Astrocyte (in vitro differentiated cells and primary cell): ENCODE data around the gene RRP12. TPM values are rescaled to one million over a fixed set of nuclear protein-coding genes. Genes with fewer than 3 reads are reported as not detected.

Source experiments
- DNase-seq: peaks from one replicate; pipeline ENCODE4 v3.0.0-alpha.2; 2010; ENCODE audit warnings: low read depth
- FAIRE-seq: peaks from 2 replicates; lab custom pipeline; 2011; peaks lifted over from hg19 to GRCh38; lab: Jason Lieb, UNC
- H2AFZ ChIP-seq: 2 replicates; pipeline ENCODE4 v1.6.0; 2012; ENCODE audit warnings: low read depth, low read length, inconsistent platforms
- H3K27ac ChIP-seq: 2 replicates; pipeline ENCODE4 v1.5.1; 2011; ENCODE audit warnings: low read depth, low read length, inconsistent platforms
- H3K27me3 ChIP-seq: 2 replicates; pipeline ENCODE4 v1.6.0; 2011; ENCODE audit warnings: low read length, inconsistent platforms; ENCODE audit not compliant: insufficient read depth
- H3K36me3 ChIP-seq: 2 replicates; pipeline ENCODE4 v1.5.1; 2011; ENCODE audit warnings: low read length, inconsistent platforms; ENCODE audit not compliant: insufficient read depth
- H3K4me1 ChIP-seq: 2 replicates; pipeline ENCODE4 v1.5.1; 2011; ENCODE audit warnings: low read length, inconsistent platforms; ENCODE audit not compliant: insufficient read depth
- H3K4me2 ChIP-seq: 2 replicates; pipeline ENCODE4 v1.6.0; 2012; ENCODE audit warnings: low read length, inconsistent platforms
- H3K4me3 ChIP-seq: 2 replicates; pipeline ENCODE4 v1.5.1; 2011; ENCODE audit warnings: low read depth, mild to moderate bottlenecking, low read length, inconsistent platforms; ENCODE audit not compliant: insufficient read depth
- H3K79me2 ChIP-seq: 2 replicates; pipeline ENCODE4 v1.6.0; 2012; ENCODE audit warnings: mild to moderate bottlenecking, low read length, inconsistent platforms; ENCODE audit not compliant: insufficient read depth
- H3K9ac ChIP-seq: 2 replicates; pipeline ENCODE4 v1.6.0; 2012; ENCODE audit warnings: mild to moderate bottlenecking, low read length, inconsistent platforms
- H3K9me3 ChIP-seq: 2 replicates; pipeline ENCODE4 v1.5.1; 2012; ENCODE audit warnings: low read depth, mild to moderate bottlenecking, low read length, inconsistent platforms; ENCODE audit not compliant: insufficient read depth
- H4K20me1 ChIP-seq: 2 replicates; pipeline ENCODE4 v1.6.0; 2012; ENCODE audit warnings: low read length, inconsistent platforms; ENCODE audit not compliant: insufficient read depth
- H3K27ac Mint-ChIP-seq: one replicate; pipeline ENCODE4 v1.8.0; 2021; ENCODE audit warnings: mild to moderate bottlenecking, mixed read lengths; ENCODE audit not compliant: unreplicated experiment
- H3K27me3 Mint-ChIP-seq: one replicate; pipeline ENCODE4 v1.8.0; 2021; ENCODE audit warnings: low read depth, mixed read lengths; ENCODE audit not compliant: unreplicated experiment
- H3K36me3 Mint-ChIP-seq: one replicate; pipeline ENCODE4 v1.8.0; 2021; ENCODE audit warnings: low read depth, mixed read lengths; ENCODE audit not compliant: unreplicated experiment
- H3K4me1 Mint-ChIP-seq: one replicate; pipeline ENCODE4 v1.8.0; 2021; ENCODE audit warnings: low read depth, mixed read lengths; ENCODE audit not compliant: unreplicated experiment
- H3K4me3 Mint-ChIP-seq: one replicate; pipeline ENCODE4 v1.8.0; 2021; ENCODE audit warnings: mild to moderate bottlenecking, moderate library complexity, mixed read lengths; ENCODE audit not compliant: unreplicated experiment
- H3K9me3 Mint-ChIP-seq: one replicate; pipeline ENCODE4 v1.8.0; 2021; ENCODE audit warnings: mild to moderate bottlenecking, mixed read lengths; ENCODE audit not compliant: unreplicated experiment
- EZH2 ChIP-seq: IDR thresholded peaks from 2 replicates; pipeline ENCODE4 v1.6.1; 2012; ENCODE audit warnings: mild to moderate bottlenecking, low read length, inconsistent platforms; ENCODE audit not compliant: insufficient read depth
- total RNA-seq: library from RNA; stranded (reverse); gene quantifications from 2 replicates; pipeline ENCODE4 v1.2.1, GENCODE V29; 2021
- TF ChIP-seq, protein P1 (sequence below): IDR thresholded peaks from 2 replicates; pipeline ENCODE4 v1.5.1; 2011; ENCODE audit warnings: low read depth, mild to moderate bottlenecking, inconsistent platforms, low read length, moderate library complexity; ENCODE audit not compliant: insufficient read depth

RRP12 gene
- total RNA-seq, 1 donor from 2014 or later: 52.1 TPM

DNA sequence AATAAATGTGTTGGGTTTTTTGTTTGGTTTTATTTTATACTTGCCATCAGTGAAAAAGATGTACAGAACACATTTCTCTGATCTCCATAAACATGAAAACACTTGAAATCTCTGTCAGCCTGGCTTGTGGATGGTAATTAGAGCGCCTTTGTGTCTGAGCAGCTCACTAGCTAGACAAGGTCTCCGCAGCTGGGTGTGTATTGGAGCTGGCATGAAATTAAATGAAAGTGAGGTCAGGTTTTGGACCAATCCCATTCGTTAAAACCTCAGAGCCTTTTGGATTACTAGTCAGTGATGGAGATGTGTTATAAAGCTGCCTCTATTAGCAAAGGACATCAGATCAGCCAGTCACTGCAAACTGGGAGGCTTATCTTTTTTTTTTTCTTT, 79.3 kb downstream of the RRP12 start:
- Histone ChIP-seq H3K27ac (no peak overlapping the region), H3K9ac (no peak overlapping the region), H3K4me1 (peaks cover 8% of the 10 kb centered on the region), H3K36me3 (no peaks in the 10 kb centered on the region), H3K27me3 (peaks cover 29% of the 10 kb centered on the region), H2AFZ (no peak overlapping the region), H3K79me2 (no peaks in the 10 kb centered on the region), H3K4me3 (no peak overlapping the region), H3K9me3 (no peaks in the 10 kb centered on the region), H4K20me1 (no peaks in the 10 kb centered on the region), H3K4me2 (no peak overlapping the region)
- Mint-ChIP-seq H3K27me3 (peaks cover 14% of the 10 kb centered on the region), H3K4me1 (peaks cover 8% of the 10 kb centered on the region), H3K27ac (no peak overlapping the region), H3K36me3 (no peaks in the 10 kb centered on the region), H3K9me3 (no peaks in the 10 kb centered on the region), H3K4me3 (peak overlapping the region; percentile 29)
- no peak for FAIRE-seq
- TF ChIP-seq EZH2: no peak
- TF ChIP-seq, protein P1, sequence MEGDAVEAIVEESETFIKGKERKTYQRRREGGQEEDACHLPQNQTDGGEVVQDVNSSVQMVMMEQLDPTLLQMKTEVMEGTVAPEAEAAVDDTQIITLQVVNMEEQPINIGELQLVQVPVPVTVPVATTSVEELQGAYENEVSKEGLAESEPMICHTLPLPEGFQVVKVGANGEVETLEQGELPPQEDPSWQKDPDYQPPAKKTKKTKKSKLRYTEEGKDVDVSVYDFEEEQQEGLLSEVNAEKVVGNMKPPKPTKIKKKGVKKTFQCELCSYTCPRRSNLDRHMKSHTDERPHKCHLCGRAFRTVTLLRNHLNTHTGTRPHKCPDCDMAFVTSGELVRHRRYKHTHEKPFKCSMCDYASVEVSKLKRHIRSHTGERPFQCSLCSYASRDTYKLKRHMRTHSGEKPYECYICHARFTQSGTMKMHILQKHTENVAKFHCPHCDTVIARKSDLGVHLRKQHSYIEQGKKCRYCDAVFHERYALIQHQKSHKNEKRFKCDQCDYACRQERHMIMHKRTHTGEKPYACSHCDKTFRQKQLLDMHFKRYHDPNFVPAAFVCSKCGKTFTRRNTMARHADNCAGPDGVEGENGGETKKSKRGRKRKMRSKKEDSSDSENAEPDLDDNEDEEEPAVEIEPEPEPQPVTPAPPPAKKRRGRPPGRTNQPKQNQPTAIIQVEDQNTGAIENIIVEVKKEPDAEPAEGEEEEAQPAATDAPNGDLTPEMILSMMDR: no peak
- DNase-seq: no peak

DNA sequence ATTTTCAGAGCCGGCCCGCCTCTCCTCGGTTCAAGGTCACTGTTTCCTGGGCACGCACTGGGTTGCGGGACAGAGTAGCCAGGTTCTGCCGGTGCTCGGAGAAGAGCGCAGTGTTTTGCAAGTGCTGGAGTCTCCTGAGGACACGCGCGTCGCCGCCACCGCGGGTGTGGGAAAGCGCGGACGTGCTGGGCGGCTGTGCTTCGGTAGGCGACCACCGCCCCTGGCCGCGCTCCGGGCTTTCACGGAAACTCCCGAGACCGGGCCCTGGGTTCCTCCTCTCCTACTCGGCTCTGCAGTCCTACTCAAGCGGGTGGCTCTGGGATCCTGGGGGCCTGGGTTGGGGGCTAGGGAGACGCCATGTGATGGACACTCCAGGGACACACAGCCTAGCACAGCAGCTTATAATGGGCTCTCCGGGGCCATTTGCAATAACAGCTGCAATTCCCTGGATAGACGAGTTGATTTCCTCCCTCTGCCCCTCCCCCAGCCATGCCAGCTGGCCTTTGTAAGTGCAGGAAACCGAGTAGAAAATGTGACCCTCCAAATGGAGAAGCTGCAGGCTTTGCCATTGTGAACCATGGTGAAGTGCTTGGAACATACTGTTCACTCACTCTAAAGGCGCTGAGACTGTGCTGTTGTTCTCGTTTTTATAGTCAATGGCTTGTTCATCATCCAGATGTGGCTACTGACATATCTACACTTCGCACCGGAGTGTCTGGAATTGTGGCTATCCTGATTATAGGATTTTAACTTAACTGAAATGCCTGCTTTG, 79.9 kb downstream of the RRP12 start:
- Histone ChIP-seq H3K4me1 (peaks cover 8% of the 10 kb centered on the region), H2AFZ (no peak overlapping the region), H3K4me2 (peak overlapping the region; percentile 99), H3K9me3 (no peaks in the 10 kb centered on the region), H3K79me2 (no peaks in the 10 kb centered on the region), H3K27me3 (peaks cover 29% of the 10 kb centered on the region), H3K36me3 (no peaks in the 10 kb centered on the region), H3K27ac (no peak overlapping the region), H4K20me1 (no peaks in the 10 kb centered on the region), H3K4me3 (no peak overlapping the region), H3K9ac (no peak overlapping the region)
- Mint-ChIP-seq H3K4me3 (no peak overlapping the region), H3K36me3 (no peaks in the 10 kb centered on the region), H3K4me1 (peaks cover 8% of the 10 kb centered on the region), H3K27me3 (peaks cover 14% of the 10 kb centered on the region), H3K27ac (no peak overlapping the region), H3K9me3 (no peaks in the 10 kb centered on the region)
- FAIRE-seq: no peak
- DNase-seq: no peak
- TF ChIP-seq EZH2: peak; percentile 57
- TF ChIP-seq, protein P1: no peak

DNA sequence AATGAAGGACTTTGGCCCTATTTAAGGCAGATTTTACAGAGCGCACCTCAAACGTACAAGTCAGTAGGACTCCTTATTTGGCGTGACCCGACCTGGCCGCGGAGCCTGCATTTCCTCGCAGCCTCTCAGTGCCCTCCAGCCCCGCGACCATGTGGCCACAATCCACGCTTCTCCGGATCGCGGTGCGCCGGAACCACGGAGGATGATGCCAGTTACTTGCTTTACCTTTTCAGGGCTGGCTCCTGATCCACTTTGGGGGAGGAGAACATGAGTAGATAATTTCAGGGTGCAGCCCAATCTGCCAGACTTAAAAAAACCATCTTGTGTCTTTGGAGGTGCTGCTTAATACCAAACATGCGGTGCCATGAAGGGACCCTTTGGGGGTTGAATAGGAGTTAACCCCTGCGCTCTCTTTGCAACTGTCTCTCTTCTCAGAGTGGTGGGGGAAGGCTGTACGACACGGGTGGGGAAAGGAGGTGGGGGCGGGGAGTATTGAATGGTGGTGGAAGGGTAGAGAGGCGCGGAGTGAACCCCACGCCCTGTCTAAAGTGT, 80.6 kb downstream of the RRP12 start:
- peak overlapping the region; percentile 77 for H3K4me3 Mint-ChIP-seq
- no peak overlapping the region for H3K27ac Mint-ChIP-seq
- no peaks in the 10 kb centered on the region for H3K36me3 Mint-ChIP-seq
- Histone ChIP-seq H3K79me2 (no peaks in the 10 kb centered on the region), H3K4me1 (peaks cover 8% of the 10 kb centered on the region), H3K36me3 (no peaks in the 10 kb centered on the region), H3K4me2 (peak overlapping the region; percentile 99), H3K27me3 (peaks cover 29% of the 10 kb centered on the region), H2AFZ (peak overlapping the region; percentile 77), H3K4me3 (peak overlapping the region; percentile 80), H3K9me3 (no peaks in the 10 kb centered on the region), H4K20me1 (no peaks in the 10 kb centered on the region), H3K27ac (no peak overlapping the region), H3K9ac (peak overlapping the region; percentile 100)
- no peaks in the 10 kb centered on the region for H3K9me3 Mint-ChIP-seq
- peaks cover 14% of the 10 kb centered on the region for H3K27me3 Mint-ChIP-seq
- TF ChIP-seq, protein P1: no peak
- peak; percentile 82 for TF ChIP-seq EZH2
- peaks cover 8% of the 10 kb centered on the region for H3K4me1 Mint-ChIP-seq
- FAIRE-seq (no peak), DNase-seq (no peak)
